GM21390 (cell line): ENCODE data around the gene EDDM3A.
"Not testable (repeated sequence)": the region's sequence is repeated elsewhere in the genome, so short reads cannot be mapped to it uniquely, and the experiment has no call there.

ENCODE experiments used
- ATAC-seq: cut with Tn5 transposase; IDR thresholded peaks from one replicate; pipeline ENCODE4 v1.9.1; 2021; ENCODE audit not compliant: unreplicated experiment

EDDM3A gene, protein sequence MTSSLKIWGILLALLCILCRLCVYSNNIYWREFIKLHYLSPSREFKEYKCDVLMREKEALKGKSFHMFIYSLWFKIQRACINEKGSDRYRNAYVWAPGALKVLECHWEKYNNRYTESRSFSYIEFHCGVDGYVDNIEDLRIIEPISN

DNA sequence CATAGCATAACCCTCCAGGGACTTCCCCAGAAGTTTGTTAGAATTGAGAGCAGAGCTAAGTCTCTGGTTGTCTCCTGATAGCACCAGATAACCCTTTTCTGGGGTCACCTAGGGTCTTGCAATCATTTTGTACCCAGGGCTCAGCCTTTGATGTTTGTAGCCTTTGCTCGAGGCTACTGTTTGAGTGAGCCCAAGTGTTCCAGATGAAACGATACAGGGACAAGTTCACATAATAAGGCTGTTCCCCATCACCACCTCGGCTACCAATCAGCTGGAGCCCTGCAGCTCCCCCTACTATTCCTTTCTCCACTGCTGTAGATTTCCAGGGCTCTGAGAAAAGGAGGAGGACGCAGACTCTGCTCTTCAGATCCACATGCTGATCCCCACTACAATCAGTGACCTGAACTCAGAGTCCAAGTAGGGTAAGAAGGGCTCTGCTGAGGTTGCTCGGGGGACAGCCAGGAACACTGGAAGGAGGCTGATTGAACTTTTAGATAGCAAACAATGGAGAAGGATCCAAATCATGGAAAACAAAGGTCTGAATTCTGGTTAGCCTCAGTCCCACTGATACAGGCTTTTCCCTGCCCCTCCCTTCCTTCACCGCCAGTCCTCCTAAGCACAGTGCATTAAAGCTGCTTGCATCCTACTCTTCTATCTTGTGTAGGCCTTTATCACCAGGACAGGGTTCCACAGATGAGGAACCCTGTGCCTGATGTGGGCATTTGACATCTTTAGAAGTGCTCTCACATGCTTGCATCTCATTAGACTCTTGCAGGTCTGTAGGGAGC is at the start of gene EDDM3A:
EDDM3A (plus strand) TSS at position 317 of the 788 bp plus-strand sequence. CDS start 1,694 bp downstream, outside the sequence.
- no peak for ATAC-seq

DNA sequence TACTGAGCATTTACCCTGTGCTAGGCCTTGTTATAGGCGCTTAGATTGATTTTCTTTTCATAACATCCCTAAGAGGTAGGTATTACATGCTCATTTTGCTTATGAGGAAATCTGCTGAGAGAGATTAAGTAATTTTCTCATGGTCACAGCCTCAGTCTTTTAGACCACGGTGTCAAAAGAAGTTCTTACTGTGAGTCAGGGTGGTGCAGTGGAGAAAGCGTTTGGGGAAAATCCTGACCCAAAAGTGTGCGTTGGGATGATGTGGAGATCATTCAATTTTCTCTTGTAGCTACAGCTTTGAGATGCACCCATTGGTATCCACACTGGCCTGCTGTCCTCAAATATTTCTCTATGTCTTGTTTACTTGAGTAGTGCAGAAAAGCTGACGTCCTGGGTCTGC is 48.9 kb upstream of the EDDM3A start:
- ATAC-seq: no peak

DNA sequence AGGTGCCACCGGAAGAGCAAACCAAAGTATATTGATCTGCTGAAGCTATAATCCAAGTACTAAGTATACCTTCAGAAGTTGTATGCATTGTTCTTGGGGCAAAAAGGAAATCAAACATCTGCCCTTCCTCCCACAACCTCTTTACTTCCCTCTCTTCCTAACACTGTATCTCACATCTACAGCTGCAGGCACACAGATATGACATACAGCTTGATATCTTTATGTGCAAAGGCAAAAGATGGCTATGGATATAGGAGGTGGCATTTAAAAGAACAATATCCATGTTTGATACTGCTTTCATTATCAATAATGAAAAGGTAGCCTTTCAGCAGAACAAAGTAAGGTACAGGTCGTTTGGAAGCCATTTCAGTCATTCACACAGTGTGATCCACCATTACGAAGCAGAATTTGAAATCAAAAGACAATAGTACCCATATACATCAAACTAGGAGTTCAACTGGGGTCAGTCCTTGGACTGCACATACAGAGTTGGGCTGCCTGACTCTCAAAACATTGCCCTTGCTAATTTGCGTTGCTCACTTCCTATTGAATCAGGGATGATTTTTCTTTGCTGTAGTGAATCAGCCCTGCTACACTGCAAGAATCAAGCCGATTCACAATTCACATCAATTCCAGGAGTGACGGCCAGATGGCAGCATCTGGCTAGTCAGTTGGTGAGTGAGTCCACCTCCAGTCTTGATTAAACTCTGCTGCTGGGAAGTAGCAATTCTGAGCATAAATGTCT is 48.2 kb upstream of the EDDM3A start:
- ATAC-seq: no peak

DNA sequence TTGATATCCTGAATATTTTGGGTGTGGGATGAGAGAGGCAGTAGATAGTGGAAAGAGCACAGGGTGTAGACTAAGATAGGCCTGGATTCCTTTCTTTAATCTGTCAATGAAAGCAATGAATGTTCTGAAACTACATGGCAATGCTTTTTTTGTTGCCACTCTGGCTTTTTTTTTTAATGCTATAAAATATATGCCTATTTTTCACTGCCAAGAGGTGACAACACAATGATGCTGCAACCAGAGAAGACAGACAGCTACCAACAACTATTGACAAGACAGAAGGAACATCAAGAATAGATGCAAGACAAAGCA is 47.7 kb upstream of the EDDM3A start:
- no peak for ATAC-seq

DNA sequence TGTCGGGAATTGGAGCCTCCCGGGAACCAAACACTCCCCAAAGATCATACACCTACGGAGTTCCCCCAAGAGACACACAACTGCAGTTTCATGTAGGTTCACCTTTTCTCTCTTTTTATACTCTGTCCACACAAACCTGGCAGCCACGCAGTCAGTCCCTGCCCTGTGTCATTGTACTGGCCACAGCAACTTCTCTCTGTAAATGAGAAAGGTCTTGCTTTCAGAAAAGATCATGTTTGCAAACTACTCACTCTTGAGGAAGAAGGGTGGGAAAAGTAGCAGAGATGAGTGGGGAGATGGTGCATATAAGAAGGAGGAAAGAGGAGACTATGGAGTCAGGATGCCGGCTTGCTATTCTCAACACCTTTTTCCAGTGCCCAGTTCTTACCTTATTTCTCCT is 46.8 kb upstream of the EDDM3A start:
- no peak for ATAC-seq

DNA sequence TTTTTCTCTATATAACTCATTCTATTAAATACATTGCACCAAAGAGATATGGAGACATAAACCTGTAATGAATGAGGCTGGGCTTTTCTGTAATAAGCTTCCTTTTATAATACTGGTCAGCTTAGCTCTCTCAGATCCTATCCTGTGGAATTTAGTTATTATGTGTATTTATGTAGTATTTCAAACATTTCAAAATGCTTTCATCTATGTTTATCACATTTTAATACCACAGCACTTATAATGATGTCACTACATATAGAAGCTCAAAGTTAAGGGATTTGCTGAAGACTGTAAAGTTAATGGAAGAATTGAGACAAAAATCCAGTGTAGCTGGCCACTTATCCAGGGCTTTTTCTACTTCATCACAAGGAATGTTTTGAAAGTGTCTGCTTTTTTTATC is 45.8 kb upstream of the EDDM3A start:
- no peak for ATAC-seq

DNA sequence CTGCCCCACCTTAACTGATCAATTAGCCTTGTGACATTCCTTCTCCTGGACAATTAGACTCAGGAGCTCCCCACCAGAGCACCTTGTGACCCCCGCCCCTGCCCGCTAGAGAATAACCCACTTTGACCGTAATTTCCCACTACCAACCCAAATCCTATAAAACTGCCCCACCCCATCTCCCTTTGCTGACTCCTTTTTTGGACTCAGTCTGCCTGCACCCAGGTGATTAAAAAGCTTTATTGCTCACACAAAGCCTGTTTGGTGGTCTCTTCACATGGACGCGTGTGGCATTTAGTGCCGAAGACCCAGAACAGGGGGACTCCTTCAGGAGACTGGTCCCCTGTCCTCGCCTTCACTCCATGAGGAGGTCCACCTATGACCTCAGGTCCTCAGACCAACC is 44.7 kb upstream of the EDDM3A start:
- not testable (repeated sequence) for ATAC-seq

DNA sequence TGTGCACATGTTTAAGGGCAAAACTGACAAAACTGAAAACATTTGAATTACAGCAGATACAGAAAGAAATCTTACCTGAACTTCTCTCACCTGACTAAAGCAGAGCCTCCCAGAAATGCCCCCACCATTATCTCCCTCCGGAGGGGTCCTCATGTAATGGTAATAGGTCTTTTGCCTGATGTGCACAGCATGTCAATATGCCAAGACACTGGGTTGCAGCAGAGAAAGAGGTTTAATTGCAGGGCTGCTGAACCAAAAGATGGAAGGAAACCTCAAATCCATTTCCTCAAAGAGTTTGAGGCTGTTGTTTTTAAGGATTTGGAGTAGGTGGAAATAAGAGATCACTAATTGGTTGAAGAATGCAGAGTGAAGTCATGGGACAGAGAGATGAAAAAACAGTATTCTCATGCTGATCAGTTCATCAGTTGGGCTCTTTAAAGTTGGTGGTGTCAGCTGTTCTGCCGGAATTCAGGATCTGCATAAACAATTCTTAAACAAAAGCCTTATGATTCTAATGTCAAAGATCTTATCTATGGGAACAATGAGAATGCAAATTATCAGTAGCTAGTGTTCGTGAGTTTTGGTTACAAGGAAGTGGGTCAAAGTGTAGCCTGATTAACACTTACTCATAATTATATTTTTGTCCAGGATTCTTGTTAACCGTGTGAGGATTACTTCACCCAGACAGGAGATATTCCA is 38.9 kb upstream of the EDDM3A start:
- ATAC-seq: no peak

DNA sequence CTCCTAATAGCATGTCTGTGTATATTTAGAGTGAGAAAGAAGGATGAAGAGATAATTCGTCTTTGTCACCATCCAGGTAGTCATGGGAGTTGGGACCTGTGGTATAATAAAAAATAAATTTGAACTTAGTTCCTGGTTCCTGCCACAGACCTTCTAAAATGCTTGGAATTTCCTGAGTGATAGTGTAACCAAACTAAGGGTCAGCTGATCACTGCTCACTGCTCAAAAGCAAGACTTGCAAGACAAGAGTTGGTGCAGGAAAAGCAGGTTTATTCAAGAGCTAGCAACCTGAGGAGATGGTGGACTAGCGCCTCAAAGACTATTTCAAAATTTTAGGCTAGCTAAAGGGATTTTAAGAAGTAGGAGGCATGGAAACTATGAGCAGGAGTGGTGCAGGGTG is 38.1 kb upstream of the EDDM3A start:
- ATAC-seq: no peak

DNA sequence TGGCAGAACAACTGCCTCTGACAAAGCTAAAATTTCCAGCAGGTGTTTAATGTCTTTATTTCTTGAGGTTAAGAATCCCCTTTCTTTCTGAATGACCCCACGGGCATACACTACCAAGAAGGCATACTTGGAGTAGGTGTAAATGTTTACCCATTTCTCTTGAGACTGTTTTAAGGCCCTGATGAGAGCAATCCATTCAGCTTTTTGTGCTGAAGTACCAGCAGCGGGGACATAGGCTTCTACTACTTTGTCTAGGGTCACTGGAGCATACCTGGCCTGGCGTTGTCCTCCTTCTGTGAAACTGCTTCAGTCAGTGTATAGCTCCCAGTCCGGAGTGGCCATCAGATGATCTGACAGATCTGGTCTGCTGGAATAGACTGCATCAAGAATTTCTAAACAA is 34.4 kb upstream of the EDDM3A start:
- ATAC-seq: no peak

DNA sequence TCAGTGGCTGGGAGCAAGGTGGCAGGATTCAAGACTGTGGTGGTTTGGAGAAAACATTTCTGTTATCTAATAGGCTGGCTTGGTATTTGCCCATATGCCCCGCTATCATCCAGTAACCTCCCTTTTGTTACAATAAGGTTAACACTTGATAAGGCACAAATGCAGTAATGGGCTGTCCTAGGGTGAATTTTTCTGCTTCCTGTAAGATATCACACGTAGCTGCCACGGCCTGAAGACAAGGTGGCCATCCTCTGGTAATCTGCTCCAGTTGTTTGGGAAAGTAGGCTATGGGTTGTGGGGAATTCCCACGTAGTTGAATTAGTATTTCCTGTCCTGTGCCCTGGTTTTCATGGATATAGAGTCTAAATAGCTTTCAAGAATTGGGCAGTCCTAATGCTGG is 34.0 kb upstream of the EDDM3A start:
- ATAC-seq: no peak

DNA sequence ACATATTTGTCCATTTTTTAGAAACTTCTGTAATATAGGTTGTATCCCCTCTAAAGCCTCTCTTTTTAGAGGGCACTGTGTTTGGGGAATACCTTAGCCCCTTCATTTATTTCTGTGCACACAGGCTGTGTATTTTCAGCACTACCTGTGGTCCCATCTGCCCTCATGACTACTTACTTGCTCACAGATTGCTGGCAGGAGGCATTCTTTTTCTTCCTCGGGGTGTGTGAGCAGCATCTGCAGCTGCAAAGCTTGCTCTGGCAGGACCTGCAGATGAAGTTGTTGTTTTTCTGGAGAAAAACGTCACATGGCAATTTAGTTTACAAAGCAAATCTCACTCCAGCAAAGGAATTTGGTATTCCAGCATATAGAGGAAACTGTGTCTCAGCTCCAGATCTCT is 32.8 kb upstream of the EDDM3A start:
- no peak for ATAC-seq

DNA sequence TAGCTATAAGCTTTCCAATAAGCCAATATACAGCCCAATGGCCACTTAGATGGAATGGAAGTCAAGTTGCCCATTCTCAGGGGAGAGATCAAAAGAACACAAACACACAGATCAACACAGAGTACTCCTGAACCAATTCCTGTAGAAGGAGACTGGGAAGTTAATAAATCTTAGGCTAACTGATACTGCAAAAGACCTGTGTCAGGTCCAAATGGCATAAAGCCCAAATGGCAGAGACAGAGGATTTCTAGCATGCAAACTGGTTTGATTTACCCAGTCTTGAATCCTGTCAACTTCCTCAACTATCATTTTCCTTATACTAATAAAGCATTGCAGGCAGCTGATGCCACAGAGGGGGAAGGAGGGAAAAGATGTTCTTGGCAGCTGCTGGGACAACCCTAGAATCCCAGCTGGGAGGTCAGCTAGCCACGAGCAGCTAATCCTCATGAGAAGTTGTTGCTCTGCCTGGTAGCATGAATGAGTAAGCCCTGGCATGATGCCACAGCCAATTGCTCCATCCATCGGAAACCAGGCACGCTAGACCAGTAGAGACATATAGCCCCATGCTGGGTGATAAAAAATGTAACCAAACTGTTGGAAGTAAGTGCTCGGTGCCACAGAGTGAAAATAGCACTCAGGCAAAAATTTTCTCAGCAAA is 31.0 kb upstream of the EDDM3A start:
- no peak for ATAC-seq

DNA sequence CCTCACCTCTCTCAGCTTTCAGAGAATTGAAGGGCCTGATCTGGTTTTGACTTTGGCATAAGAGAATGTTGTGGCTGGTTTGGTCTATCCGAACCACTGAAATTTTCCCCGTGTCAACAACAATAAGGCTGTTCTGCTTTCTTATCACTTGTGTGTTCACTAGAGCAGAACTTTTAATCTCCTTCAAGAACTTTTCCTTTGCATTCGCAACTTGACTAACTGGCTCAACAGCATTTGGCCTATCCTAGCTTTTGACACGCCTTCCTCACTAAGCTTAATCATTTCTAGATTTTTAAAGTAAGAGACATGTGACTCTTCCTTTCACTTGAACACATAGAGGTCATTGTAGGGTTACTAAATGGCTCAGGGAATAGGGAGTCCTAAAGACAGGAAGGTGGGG is 25.9 kb upstream of the EDDM3A start:
- ATAC-seq: no peak

DNA sequence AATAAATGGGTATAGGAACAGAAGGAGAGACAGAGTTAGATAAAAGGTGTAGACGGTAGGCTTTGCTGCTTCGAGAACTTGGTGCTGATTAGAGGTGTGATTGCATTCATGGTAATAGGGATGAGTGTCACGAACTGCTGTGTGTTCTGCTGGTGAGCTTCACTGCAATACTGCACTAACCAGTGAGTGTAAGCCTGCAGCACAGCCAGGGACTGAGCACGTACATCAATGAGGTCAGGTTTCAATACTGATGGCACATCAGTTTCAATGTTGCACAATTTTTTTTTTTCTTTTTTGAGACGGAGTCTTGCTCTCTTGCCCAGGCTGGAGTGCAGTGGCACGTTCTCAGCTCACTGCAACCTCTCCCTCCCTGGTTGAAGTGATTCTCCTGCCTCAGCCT is 24.9 kb upstream of the EDDM3A start:
- no peak for ATAC-seq

DNA sequence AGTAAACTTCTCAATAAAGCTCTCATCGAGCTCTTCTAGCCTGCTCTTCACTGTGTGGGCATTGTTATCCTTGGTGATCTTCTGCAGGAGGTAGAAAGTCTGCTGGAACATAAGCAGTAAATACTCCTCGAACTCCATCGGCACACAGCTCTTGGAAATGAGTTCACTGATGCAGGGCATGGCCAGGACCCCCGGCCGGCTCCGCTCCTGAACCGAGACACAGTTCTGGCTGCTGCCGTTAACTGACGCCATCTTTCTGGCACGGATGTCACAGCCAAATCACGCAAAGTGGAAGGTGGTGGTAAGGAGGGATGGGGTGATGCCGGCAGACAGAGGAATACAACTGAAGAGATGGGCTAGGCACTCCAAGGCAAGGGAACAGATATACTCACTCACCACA is 23.7 kb upstream of the EDDM3A start:
- no peak for ATAC-seq

DNA sequence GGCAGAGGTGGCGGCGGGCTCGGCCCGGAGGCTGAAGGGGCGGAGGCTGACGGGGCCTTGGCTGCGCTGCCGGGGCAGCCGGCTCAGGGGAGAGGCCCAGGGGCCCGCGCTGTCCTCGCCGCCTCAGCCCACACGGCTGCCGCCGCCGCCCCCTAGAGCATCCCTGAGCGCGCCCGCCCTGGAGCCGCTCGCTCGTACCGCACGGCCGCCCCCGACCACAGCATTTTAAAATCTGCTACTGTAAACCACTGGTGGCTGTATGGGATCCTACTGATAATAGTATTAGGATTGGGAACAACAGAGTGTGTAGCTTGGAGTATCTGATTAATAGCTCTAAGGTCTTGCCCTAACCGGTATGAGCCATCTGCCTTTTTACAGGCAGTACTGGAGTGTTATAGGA is 22.2 kb upstream of the EDDM3A start:
- no peak for ATAC-seq

DNA sequence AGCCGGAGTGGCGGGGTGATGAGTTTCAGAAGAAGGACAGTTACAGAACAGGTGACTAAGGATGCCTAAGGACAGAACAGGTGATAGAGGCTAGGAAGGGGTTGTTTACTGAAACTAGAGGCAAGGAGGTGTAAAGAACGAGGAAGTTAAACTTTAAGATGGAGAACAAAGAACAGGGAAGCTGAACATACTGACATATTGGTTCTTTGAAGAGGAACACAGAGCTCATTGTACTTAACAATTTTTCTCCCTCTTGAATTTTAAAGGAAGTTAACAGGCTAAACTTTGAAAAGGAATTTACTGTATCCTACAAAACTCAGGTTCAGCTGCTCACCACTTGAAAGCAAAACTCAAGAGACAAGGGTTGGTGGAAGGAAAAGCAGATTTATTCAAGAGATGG is 19.6 kb upstream of the EDDM3A start:
- ATAC-seq: not testable (repeated sequence)

DNA sequence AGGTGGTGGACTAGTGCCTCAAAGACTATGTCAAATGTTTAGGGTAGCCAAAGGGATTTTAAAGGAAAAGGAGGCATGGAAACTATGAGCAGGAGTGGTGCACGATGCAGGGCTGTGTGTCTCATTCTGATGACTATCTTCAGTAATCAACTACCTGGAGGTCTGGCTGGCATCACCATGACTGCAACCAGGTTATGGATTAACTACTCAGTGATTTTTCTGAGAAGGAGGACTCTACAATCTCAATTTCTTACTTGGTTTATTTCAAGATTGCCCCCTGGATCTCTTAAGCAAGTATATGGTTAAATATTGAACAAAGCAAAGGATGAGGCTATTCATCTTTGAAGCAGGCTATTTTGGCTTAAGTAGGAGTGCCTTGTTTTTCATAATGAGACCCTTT is 19.2 kb upstream of the EDDM3A start:
- no peak for ATAC-seq

DNA sequence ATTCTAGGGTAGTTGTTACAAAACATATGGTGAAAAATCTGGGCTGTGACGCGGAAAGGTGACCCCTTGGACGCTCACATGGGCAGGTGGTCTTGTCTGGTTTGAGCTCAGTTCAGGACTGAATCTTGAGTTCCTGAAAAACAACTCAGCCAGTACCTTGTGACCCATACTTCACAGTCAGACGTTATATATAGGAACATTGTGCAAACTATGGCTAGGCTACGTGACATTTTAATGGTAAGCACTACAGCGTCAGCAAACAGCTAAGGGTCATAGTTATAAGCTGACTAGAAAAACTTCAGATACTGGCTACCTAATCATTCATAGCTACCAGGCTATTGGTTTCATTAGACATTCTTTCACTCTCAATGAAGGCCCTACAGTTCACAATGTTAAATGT is 14.8 kb upstream of the EDDM3A start:
- ATAC-seq: no peak

DNA sequence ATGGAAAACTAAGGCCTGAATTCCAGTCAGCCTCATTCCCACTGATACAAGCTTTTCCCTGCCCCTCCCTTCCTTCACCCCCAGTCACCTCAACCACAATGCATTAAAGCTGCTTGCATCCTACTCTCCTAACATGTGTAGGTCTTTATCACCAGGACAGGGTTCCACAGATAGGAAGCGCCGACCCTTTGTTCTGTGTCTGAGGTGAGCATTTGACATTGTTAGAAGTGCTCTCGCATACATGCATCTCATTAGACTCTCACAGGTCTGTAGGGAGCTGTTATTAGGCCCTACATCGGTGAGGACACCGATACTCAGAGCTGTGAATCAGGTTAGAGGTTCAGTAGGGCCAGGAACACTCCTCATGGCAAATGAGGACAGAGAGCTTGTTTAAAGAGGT is 13.2 kb upstream of the EDDM3A start:
- no peak for ATAC-seq
